ENCODE results near the gene CACNG8.
"Not testable (repeated sequence)": the region's sequence is repeated elsewhere in the genome, so short reads cannot be mapped to it uniquely, and the experiment has no call there.

CACNG8 gene

DNA sequence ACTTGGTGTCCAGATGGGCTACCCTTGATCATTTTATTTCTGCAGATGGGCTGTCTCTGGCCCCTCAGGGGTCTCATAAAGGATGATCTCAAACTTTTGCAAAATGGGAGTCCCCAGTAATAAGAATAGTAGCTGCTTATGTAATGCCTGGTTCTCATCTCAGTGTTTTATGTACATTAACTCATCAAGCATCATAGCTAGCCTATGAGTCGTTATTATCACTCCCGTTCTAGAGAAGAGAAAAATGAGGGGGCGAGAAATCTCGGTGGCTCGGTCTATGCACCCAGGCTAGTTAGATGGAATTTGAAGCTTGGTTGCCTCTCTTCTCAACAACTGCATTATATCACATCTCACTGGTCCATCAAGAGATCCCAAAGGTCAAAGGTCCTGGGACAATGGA, 32.1 kb downstream of the CACNG8 start:
- no peak for DNase-seq

DNA sequence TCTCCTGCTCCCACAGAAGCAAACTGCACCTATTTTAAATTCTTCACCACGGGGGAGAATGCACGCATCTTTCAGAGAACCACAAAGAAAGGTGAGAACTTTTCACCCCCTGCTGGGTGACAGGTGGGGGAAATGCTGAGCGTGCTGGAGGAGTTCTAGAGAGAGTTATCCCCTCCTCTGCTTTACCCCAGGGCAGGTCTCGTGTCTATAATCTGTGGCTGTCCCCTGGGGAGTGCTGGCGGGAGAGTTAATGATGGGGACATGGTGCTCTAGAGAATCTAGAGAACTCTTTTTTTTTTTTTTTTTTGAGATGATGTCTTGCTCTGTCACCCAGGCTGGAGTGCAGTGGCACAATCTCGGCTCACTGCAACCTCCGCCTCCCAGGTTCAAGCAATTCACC, 35.5 kb downstream of the CACNG8 start:
- DNase-seq, result no peak

DNA sequence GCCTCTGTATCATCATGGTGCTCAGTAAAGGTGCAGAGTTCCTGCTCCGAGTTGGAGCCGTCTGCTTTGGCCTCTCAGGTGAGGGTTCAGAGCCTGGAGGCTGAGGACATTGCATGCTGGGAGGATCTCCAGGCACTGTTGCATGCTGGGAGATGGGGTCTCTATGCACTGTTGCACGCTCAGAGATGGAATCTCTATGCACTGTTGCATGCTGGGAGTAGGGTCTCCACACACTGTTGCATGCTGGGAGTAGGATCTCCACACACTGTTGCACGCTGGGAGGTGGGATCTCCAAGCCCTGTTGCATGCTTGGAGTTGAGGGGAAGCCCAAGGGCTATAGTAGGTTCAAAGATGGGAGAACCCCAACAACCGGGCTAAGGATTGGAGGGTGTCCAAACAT, 37.0 kb downstream of the CACNG8 start:
- no peak for DNase-seq

DNA sequence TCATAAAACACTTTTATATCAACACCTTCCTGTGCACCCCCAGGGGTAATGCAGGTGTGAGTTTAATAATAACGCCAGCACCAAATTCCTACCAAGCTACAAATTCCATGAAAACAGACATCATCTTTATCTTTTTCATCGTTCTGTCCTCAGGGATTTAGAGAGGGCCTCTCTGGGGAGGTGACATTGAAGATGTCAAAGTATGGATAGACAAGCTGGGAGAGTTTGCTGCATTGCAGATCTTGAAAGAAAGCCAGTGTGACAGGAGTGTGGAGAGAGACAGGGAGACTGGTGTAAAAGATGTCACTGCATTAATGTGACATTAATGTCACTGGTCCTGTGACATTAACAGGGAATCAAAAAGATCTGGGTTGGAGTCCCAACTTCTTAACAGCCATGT, 38.8 kb downstream of the CACNG8 start:
- DNase-seq, result no peak

DNA sequence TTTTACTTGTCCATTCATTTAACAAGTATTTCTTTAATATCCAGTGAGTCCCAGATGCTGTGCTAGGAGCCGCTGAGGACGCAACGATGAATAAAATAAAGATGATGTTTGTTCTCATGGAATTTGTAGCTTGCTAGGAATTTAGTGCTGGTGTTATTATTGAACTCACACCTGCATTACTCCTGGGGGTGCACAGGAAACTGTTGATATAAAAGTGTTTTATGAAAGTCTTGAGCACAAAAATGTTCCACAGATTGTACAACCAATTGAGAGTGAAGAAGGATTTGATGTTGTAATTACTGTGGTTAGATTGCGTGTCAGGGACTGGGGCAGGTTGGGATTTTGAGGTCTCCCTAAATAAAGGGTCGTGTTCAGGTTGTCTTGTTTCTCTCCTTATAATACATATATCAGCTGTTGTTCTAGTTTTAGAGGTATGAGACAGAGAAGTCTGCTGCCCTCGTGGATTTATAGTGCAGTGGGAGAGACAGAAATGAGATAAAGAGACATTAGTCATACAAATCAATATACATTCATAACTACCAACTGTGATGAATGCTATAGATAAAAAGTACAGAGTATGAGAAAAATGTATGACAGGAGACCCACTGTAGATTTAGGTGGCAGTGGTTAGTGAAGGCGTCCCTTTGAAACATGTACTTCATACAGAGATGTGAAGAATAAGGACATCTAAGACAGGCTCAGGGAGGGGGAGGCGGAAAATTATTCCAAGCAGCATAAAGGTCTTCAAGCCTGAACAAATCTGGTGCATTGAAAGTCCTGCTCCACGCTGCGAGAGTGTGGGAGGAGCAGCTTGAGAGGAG, 40.0 kb downstream of the CACNG8 start:
- DNase-seq, result no peak

DNA sequence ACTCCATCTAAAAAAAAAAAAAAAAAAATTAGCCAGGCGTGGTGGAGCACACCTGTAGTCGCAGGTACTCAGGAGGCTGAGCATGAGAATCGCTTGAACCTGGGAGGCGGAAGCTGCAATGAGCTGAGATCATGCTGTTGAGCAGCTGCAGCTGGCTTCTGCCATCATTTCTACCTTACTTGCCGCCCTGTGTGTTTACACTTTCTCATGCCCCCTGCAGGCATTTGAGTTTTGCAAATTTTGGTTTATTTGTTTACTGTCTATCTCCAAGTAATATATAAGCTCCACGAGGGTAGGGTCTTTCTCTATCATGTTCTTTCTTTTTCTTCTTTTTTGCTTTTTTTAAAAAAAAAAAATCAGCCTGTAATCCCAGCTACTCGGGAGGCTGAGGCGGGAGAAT, 46.7 kb downstream of the CACNG8 start:
- DNase-seq, result no peak

DNA sequence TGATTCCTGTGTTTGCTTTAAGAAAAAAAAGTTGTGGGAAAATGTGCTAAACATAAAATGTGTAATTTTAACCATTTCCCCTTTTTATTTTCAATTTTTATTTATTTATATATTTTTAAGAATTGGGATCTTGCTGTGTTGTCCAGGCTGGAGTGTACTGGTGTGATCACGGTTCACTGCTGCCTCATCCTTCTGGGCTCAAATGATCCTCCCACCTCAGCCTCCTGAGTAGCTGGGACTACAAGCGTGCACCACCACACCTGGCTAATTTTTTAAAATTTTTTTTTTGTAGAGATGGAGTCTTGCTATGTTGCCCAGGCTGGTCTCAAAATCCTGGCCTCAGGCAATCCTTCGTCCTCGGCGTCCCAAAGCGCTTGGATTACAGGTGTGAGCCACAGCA, 47.7 kb downstream of the CACNG8 start:
- DNase-seq, result no peak

DNA sequence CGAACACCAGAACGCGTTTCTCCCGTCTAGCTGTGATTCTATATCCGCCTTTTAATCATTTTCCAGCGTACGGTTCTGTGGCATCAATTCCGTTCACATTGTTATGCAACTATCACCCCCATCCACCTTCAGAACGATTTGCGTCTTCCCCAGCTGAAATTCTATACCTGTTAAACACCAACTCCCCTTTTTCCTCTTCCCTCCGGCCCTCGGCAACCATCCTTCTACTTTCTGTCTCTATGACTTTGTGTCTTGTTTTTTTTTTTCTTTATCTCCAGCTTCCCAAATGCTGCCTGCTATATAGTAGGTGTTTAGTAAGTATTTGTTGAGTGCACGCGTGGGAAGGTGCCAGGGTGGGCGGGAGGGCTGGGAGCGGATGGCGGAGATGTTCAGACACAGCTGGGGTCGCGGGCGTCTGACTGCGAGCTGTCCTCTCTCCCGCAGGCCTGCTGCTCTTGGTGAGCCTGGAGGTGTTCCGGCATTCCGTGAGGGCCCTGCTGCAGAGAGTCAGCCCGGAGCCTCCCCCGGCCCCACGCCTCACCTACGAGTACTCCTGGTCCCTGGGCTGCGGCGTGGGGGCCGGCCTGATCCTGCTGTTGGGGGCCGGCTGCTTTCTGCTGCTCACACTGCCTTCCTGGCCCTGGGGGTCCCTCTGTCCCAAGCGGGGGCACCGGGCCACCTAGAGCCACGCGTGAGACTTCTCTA, 48.9 kb downstream of the CACNG8 start:
- no peak for DNase-seq

DNA sequence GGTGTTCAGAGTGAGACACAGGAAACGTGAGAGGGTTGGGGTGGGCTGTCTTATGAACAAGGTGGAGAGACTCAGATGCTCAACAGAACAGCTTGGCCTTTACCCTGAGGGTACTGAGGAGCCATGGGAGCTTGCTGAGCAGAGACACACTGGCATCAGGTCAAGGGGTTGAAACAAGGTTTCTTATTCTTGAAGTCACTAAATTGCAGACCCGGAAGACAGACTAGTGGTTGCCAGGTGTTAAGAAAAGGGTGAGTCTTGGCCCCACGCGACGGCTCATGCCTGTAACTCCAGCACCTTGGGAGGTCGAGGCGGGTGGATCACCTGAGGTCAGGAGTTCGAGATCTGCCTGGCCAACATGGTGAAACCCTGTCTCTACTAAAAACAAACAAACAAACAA, 51.1 kb downstream of the CACNG8 start:
- no peak for DNase-seq

DNA sequence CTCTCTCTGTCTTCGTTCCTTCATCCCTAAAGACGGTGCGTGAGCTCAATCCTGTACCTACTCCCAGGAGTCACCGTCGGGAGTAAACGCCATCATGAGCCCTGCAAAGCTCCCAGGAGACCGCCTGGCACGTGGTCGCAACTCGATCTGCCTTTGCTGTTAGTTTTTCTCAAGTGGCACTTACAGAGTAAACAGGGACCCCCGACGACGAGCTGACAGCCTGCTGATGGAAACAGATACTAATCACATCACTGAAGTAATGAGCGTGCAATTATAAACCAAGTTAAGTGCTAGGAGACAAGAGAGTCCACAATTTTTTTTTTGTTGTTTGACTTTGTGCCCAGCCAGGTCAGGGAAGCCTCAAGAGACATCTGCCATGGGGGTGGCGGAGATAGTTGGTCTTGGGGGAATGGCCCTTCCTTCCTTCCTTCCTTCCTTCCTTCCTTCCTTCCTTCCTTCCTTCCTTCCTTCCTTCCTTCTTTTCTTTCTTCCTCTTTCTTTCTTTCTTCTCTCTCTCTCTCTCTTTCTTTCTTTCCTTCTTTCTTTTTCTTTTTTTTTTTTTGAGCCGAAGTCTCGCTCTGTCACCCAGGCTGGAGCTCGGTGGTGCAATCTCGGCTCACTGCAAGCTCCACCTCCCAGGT, 52.3 kb downstream of the CACNG8 start:
- DNase-seq, result no peak

DNA sequence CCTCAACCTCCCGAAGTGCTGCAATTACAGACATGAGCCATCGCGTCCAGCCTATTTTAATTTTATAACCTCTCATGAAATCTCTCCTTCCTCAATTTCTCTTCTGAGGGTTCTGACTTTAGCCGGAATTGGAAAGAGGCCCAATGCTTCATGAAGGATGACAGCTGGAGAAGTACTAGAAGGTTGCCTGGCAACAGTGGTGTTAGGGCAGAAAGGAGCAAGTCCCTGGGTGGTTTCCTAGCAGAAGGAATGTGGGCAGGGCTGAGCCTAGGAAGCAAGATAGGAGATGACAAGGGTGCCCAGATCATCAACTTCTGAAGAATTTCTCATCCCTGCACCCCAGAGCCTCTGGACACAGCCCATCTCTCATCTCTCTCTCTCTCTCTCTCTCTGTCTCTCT, 54.5 kb downstream of the CACNG8 start:
- DNase-seq, result no peak

DNA sequence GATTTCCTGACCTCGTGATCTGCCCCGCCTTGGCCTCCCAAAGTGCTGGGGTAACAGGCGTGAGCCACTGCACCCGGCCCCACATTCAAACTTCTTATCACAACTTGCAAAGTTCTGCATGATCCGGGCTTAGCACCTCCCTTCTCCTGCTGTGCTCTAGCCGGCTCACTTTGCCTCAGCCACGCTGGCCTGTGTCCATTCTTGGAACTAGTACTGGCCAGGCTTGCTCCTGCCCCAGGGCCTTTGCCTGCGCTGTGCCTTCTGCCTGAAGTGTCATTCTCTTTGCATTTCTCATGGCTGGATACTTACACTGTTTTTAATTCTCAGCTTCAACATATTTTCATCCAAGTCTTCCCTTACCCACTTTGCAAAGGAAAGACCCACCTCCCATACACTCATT, 58.6 kb downstream of the CACNG8 start:
- no peak for DNase-seq

DNA sequence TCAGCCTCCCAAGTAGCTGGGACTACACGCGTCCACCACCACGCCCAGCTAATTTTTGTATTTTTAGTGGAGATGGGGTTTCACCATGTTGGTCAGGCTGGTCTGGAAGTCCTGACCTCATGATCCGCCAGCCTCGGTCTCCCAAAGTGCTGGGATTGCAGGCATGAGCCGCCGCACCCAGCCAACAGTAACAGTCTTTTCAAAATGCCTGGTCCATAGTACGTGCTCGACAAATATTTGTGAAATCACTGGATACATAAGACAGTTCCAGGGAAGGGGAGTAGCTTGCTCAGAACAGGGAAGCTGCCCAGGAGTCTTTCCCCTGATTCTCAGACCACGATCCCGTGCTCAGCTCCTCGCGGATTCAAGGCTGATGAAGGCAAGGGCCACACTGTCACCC, 59.2 kb downstream of the CACNG8 start:
- no peak for DNase-seq

DNA sequence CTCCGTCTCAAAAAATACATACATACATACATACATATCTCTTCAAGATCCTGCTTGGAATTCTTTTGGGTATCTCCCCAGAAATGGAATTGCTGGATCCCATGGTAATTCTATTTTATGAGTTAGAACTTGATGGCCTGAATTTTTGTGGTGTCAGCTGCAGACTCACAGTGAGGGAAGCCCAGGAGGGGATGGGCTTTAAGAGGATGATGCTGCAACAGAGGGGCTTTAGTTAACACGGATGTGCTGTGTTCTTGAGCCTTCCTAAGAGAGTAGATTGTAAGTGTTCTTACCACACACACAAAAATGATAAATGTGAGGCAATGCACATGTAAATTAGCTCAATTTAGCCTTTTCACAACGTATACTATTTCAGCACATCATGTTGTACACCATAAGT, 60.5 kb downstream of the CACNG8 start:
- no peak for DNase-seq

DNA sequence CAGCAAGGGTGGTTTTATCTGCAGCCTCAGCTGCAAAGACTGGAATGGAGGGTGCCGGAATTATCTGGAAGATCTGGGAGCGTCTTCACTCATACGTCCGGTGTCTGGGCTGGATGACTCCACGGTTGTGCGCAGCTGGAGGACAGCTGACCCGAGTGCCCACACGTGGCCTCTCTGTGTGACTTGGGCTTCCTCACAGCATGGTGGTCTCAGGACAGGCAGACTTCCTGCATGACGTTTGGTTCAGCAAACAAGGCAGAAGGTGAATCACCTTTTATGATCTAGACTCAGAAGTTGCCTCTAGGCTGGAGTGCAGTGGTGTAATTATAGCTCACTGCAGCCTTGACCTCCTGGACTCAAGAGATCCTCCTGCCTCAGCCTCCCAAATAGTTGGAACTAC, 61.9 kb downstream of the CACNG8 start:
- DNase-seq, result no peak

DNA sequence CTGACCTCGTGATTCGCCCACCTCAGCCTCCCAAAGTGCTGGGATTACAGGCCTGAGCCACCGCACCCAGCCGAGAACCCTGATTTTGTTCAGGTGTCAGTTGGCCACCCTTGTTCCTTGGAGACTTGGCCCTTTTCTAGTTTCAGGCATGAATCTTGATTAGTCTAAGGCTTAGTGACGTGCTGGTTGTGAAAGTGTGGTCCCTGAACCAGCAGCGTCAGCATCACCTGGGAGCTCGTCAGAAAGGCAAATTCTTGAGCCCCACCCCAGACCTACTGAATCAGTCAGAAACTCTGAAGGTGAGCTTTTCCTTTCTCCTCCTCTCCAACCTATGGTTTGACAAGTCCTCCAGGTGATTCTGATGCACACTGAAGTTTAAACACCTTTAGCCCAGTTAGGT, 63.9 kb downstream of the CACNG8 start:
- DNase-seq, result no peak

DNA sequence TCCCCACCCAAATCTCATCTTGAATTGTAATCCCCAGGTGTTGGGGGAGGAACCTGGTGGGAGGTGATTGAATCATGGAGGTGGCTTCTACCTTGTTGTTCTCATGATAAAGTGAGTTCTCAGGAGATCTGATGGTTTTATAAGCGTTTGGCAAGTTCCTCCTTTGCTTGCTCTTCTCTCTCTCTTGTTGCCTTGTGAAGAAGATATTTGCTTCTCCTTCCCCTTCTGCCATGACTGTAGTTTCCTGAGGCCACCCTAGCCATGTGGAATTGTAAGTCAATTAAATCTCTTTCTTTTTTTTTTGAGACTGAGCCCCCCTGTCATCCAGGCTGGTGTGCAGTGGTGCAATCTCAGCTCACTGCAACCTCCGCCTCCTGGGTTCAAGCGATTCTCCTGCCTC, 66.6 kb downstream of the CACNG8 start:
- DNase-seq, result no peak

DNA sequence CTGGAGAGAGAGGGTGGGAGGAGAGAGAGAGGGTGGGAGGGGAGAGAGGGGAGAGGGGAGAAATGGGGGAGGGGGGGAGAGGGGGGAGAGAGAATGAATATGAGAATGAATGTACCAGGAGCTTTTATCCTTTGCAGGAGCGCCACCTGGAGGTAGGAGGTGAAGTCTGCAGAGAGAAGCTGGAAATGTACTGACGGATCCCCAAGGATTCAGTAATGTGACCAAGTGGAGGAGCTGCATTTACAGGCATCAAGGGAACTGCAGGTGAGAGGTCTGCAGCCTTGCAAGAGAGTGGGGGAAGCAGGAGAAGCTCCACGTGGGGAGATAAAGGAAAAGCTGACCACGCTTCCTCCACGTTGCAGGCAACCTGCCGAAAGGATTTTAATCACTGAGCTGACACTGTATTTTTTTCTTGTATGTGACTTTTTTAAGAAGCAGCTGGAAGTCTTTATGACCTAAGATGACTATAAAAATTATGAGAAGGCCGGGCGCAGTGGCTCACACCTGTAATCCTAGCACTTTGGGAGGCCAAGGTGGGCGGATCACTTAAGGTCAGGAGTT, 67.3 kb downstream of the CACNG8 start:
- peak; percentile 42 for DNase-seq

DNA sequence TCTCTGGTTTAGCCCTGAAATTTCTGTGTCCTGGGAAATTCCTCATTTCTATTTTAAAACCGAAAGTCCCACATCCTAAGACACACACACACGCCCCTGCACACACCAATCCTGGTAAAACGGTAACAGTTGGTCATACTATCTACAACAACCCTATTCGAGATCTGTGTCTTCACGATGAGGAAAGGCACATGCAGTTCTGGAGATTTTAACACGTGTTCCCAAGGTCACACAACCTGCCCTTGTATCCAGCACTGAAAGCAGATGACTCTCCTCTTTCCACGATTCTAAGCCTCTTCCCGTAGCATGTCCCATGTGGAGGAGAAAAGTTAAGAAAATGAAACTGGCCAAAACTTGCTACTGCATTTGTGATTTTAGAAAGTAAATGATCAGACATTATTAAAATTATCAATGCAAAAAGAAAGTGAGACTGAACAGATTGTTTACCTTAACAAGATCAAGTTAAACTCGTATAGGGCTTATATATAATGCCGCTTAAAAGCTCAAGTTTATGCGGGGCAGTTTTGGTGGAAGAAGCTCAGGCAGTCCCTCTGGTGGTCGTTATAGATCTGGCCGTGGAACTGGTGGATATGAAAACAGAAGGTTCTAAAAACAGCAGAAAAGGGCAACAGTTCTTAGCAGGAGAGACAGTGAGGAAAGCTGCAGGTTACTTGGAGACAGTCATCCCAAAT, 68.3 kb downstream of the CACNG8 start:
- no peak for DNase-seq

DNA sequence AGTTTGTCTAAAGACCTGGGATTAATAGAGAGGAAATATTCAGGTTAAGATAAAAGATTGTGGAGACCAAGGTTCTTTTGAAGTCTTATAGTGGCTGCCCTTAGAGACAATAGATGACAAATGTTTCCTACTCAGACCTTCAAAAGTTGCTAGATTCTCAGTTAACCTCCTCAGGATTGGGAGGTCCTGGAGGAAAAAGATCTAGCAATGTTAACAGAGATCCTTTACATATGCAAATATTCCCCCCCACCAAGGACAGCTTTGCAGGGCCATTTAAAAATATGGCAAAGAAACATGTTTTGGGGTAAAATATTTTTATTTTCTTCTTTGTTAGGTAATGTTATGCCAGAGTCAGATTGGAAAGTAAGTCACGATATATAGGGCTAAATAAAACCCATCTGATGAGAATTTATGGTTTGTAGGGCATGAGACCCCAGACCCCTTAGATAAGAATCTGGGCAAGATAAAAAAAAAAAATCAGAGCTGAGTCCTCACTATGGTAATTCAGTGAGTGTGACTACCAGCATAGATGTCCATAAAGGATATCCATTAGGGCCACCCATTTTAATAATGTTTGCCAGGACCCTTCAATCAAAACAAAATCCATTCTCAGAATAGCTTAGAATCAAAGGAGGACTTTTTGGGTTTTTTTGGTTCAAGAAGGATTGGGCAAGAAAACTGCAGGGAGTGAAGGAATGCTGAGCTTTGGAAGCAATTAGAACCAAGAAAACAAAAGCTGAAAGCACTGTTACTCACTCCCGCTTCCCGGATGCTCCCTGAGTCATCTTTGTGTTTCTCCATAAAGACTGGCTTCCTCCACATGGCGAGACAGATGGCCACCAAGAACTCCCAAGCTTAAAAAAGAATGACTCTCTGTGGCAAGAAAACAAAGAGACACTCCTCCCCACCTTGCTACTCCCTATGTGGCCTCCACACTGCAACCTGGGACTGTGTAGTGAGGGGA, 72.8 kb downstream of the CACNG8 start:
- no peak for DNase-seq

DNA sequence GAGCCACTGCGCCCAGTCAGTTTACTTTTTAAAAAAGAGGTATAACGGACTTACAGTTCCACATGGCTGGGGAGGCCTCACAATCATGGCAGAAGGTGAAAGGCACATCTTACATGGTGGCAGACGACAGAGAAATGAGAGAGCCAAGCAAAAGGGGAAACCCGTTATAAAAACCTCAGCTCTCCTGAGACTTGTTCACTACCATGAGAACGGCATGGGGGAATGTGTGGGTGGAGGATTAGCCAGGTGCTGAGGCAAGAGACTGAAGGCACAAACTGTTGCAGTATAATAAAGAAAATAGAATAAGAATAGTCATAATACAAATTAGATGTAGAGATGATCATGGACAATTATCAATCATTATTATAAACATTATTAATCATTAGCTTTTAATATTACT, 73.8 kb downstream of the CACNG8 start:
- DNase-seq, result not testable (repeated sequence)

All from stimulated activated CD4-positive, alpha-beta T cell treated with anti-CD3 and anti-CD28 coated beads, Interleukin-12 subunit alpha, Interleukin-12 subunit beta, amount 100 ng/mL, for 4 hours (primary cell).